Omental fat pad (tissue), 4 donors: Measurements from ENCODE around the gene NANOGP8. TPM values are rescaled to one million over a fixed set of nuclear protein-coding genes. Genes with fewer than 3 reads are reported as not detected.
"Not testable (repeated sequence)": the region's sequence is repeated elsewhere in the genome, so short reads cannot be mapped to it uniquely, and the experiment has no call there.

Source experiments
- ATAC-seq: fragments of 150-250 bp; one replicate; pipeline ENCODE4 v1.9.1; 2016; ENCODE audit warnings: mild to moderate bottlenecking, moderate library complexity; ENCODE audit not compliant: low FRiP score
- DNase-seq: peaks from one replicate; pipeline ENCODE4 v3.0.0-alpha.2; 2019; ENCODE audit warnings: low spot score
- CTCF ChIP-seq, 3 donors: fragments of 450-650 bp; IDR thresholded peaks; one replicate each; pipeline ENCODE4 v1.5.1; 2016 to 2017; ENCODE audit warnings: antibody characterized with exemption in 3 of 3, mild to moderate bottlenecking in 3 of 3, moderate library complexity in 2 of 3
- total RNA-seq, 4 donors: library from RNA; depleted of rRNA; stranded (reverse); fragments of >200 nt; gene quantifications; one replicate each; pipeline ENCODE4 v1.1.0, GENCODE V29; 2016

Gene NANOGP8
- total RNA-seq = 1 to 10 TPM in 1 of 4 donors, under 1 TPM in 2, not detected in 1; 0.65 to 1.3 (median 0.82) TPM

GRCh38 chr15:35085176-35085919 is at the start of gene NANOGP8:
Gene NANOGP8 (minus strand): TSS chr15:35085295. CDS start chr15:35085110, 185 bp downstream.
- not testable (repeated sequence) for DNase-seq, ATAC-seq

GRCh38 chr15:35134299-35134698 is 49.2 kb upstream of the NANOGP8 start:
- DNase-seq (no peak), ATAC-seq (no peak)
- no peak for TF ChIP-seq CTCF (IDR thresholded peaks at IDR 0.05)

- TF ChIP-seq CTCF (IDR thresholded peaks at IDR 0.05) = no peak
- DNase-seq = no peak
- no peak for ATAC-seq
Observed at GRCh38 chr15:35130245-35130644, 45.1 kb upstream of the NANOGP8 start.

GRCh38 chr15:35129361-35129760 is 44.3 kb upstream of the NANOGP8 start:
- DNase-seq = no peak
- TF ChIP-seq CTCF (IDR thresholded peaks at IDR 0.05) = no peak
- no peak for ATAC-seq

GRCh38 chr15:35127717-35128116 is 42.6 kb upstream of the NANOGP8 start:
- DNase-seq (no peak), ATAC-seq (no peak)
- TF ChIP-seq CTCF (IDR thresholded peaks at IDR 0.05) = no peak

GRCh38 chr15:35126236-35126635 is 41.1 kb upstream of the NANOGP8 start:
- TF ChIP-seq CTCF (IDR thresholded peaks at IDR 0.05) = no peak
- ATAC-seq = no peak
- DNase-seq = no peak

- no peak for DNase-seq
- TF ChIP-seq CTCF (IDR thresholded peaks at IDR 0.05) = no peak
- ATAC-seq = no peak
Observed at GRCh38 chr15:35123743-35124142, 38.6 kb upstream of the NANOGP8 start.
